Thymus (tissue), 11 donors: ENCODE data around the gene NDUFS4. TPM values are rescaled to one million over a fixed set of nuclear protein-coding genes. Genes with fewer than 3 reads are reported as not detected.

Experiments used
- DNase-seq, 9 donors: peaks; one replicate each; pipeline ENCODE4 v3.0.0-alpha.2; 2013; ENCODE audit warnings: low spot score in 9 of 9, low read depth in 6 of 9, missing footprints in 1 of 9
- H3K27ac ChIP-seq, 2 donors: one replicate each; pipeline ENCODE4 v1.5.1; 2013; ENCODE audit warnings: control low read depth in 1 of 2, low read depth in 1 of 2, low read length in 1 of 2, mild to moderate bottlenecking in 1 of 2, moderate library complexity in 1 of 2
- H3K27me3 ChIP-seq, 2 donors: one replicate each; pipeline ENCODE4 v1.5.1; 2013; ENCODE audit warnings: low read length in 1 of 2; ENCODE audit not compliant: control insufficient read depth in 2 of 2, insufficient read depth in 1 of 2
- H3K36me3 ChIP-seq, 2 donors: one replicate each; pipeline ENCODE4 v1.5.1; 2013; ENCODE audit warnings: low read length in 1 of 2, mild to moderate bottlenecking in 1 of 2, moderate library complexity in 1 of 2; ENCODE audit not compliant: control insufficient read depth in 2 of 2, insufficient read depth in 2 of 2
- H3K4me1 ChIP-seq, 2 donors: one replicate each; pipeline ENCODE4 v1.5.1; 2013; ENCODE audit warnings: low read length in 2 of 2; ENCODE audit not compliant: control insufficient read depth in 2 of 2, insufficient read depth in 2 of 2
- H3K4me3 ChIP-seq, 2 donors: one replicate each; pipeline ENCODE4 v1.5.1; 2013; ENCODE audit warnings: low read length in 2 of 2, control low read depth in 1 of 2, mild to moderate bottlenecking in 1 of 2
- H3K9me3 ChIP-seq, 2 donors: one replicate each; pipeline ENCODE4 v1.5.1; 2013; ENCODE audit warnings: low read length in 1 of 2, mild to moderate bottlenecking in 1 of 2; ENCODE audit not compliant: control insufficient read depth in 2 of 2, insufficient read depth in 1 of 2
- WGBS: extraction: QIAGEN DNeasy Blood & Tissue Kit; methylation state at CpG from one replicate; pipeline ENCODE4 v1.1.7; 2013; 5-methylcytosine and 5-hydroxymethylcytosine counted together
- polyA plus RNA-seq: library from polyadenylated mRNA; stranded (reverse); fragments of 200-250 nt; gene quantifications from one replicate; pipeline ENCODE4 v1.2.3, GENCODE V29; 2013
- total RNA-seq: library from RNA; stranded (reverse); fragments of 120-200 nt; gene quantifications from one replicate; pipeline ENCODE4 v1.2.4, GENCODE V29; 2013
- donor health status: healthy.

The NDUFS4 gene
- total and polyA plus RNA-seq, 2 donors: 96.9 to 122 TPM

DNA sequence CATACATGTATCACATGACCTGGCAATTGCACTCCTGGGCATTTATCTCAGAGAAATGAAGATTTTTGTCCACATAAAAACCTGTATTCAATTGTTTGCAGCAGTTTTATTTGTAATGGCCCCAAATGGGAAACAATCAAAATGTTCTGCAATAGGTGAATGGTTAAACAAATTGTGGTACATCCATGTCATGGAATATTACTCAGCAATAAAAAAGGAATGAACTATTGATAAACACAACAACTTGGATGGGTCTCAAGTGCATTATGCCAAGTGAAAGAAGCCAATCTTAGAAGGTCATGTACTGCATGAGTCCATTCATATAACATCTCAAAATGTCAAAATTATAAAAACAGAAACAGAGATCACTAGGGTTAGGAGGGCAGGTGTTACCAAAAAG is 1.5 kb upstream of the NDUFS4 start:
- no peaks in the 10 kb centered on the region for H3K36me3 ChIP-seq
- no peak overlapping the region for H3K4me3 ChIP-seq
- H3K27me3 ChIP-seq: no peaks in the 10 kb centered on the region
- H3K9me3 ChIP-seq: no peaks in the 10 kb centered on the region
- H3K27ac ChIP-seq: no peak overlapping the region
- peaks cover 2 to 3% of the 10 kb centered on the region in 2 donors for H3K4me1 ChIP-seq
- DNase-seq: no peak

DNA sequence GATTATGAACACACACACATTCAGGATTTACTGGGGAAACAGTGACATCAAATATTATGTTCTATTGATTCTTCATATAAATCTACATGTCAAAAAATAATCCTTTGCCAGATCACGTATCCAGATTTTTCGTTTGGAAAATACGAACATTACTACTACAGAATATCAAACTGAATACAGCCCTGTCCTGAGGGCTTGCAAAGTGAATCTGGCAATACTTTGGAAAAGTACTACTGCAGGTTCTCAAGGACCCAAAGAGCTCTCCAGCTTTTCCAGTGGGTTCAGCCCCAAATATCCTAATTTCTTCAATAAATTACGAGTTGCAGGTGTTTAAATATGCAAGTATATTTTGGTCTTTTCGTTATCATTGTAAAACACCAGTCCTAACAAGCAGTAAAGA is 411 bp upstream of the NDUFS4 start:
- no peaks in the 10 kb centered on the region for H3K9me3 ChIP-seq
- H3K27me3 ChIP-seq: no peaks in the 10 kb centered on the region
- H3K36me3 ChIP-seq: no peaks in the 10 kb centered on the region
- peaks cover 2 to 3% of the 10 kb centered on the region in 2 donors for H3K4me1 ChIP-seq
- H3K4me3 ChIP-seq: peak overlapping the region; percentile 78 to 88
- DNase-seq: no peak
- 58% methylated on average over 5 of the region's 5 CpGs for WGBS
- H3K27ac ChIP-seq: no peak overlapping the region

DNA sequence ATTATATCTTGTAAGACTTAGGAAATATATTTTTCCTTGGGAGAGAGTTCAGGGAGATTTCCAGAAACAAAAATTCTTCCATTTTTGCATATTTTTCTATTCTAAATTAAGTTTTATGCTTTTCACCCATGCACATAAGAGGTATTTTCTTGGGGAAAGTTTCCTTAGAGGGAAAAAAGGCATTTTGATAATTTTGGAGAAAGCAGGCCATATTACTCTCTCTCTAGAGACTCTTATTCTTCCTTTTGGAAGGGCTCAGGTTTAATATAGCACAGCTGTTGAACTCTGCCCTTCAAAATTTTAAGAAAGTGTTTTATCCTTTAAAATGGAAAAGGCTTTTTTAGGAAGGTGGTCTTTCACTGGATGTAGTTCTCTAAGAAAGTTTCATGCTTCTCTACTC is 8.0 kb downstream of the NDUFS4 start:
- no peak for DNase-seq
- Histone ChIP-seq H3K27me3 (no peaks in the 10 kb centered on the region), H3K4me1 (no peaks in the 10 kb centered on the region), H3K27ac (no peak overlapping the region), H3K9me3 (no peaks in the 10 kb centered on the region), H3K36me3 (no peaks in the 10 kb centered on the region), H3K4me3 (no peak overlapping the region)

DNA sequence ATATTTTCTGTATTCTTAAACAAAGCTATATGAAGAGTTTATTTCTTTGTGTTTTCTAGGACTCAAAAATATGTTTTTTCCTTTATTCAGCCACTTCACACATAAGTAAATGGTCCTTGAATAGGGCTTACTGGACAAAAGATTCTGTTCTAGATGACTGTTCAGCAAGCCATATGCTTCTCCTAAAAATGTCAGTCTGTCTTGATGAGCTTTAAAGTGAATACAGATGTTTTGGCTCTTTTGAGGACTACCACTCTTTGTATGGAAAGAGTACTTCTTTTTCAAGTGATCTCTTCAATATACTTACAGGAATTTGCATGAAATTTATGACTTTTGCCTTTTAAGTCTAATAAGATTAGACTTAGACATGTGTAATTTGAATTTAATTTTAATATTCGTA is 8.4 kb downstream of the NDUFS4 start:
- H3K27ac ChIP-seq: no peak overlapping the region
- DNase-seq: no peak
- no peaks in the 10 kb centered on the region for H3K4me1 ChIP-seq
- H3K4me3 ChIP-seq: no peak overlapping the region
- H3K36me3 ChIP-seq: no peaks in the 10 kb centered on the region
- 98% methylated on average over 1 of the region's 1 CpG for WGBS
- no peaks in the 10 kb centered on the region for H3K27me3 ChIP-seq
- H3K9me3 ChIP-seq: no peaks in the 10 kb centered on the region

DNA sequence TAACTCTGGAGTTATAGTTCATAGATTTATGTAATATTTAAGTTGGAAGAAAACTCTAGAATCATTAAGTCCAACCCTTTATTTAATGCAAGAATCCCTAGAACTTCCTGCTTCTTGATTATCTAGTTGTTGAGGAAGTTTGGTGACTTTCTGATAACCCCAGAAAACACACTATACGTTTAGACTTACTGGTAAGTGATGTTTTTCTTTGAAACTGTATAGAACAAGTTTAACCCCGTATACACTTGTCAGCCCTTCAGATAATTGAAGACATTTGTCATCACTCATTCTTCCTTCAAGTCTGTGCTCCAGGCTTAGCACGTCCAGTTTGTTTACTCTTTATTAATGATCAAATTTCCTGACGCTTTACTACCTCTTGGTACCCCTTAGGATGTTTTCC is 9.0 kb downstream of the NDUFS4 start:
- no peak for DNase-seq
- Histone ChIP-seq H3K4me1 (no peaks in the 10 kb centered on the region), H3K9me3 (no peaks in the 10 kb centered on the region), H3K4me3 (no peak overlapping the region), H3K27ac (no peak overlapping the region), H3K36me3 (no peaks in the 10 kb centered on the region), H3K27me3 (no peaks in the 10 kb centered on the region)
- 65% methylated on average over 4 of the region's 4 CpGs for WGBS

DNA sequence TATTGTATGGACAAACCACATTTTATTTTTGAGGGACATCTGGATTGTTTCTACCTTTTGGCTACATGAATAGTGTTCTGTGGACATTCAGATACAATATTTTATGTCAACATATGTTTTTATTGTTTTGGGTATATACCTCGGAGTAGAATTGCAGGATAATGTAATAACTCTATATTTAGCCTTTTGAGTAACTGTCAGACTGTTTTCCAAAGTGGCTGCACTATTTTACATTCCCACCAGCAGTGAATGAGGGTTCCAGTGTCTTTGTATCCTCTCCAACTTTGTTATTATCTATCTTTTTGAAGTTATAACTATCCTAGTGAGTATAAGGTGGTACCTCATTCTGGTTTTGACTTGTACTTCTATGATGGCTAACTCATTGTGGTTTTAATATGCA is 11.0 kb downstream of the NDUFS4 start:
- H3K4me1 ChIP-seq: no peaks in the 10 kb centered on the region
- no peak overlapping the region for H3K4me3 ChIP-seq
- H3K27ac ChIP-seq: no peak overlapping the region
- no peaks in the 10 kb centered on the region for H3K9me3 ChIP-seq
- WGBS: 99% methylated on average over 1 of the region's 1 CpG
- no peak for DNase-seq
- H3K36me3 ChIP-seq: no peaks in the 10 kb centered on the region
- no peaks in the 10 kb centered on the region for H3K27me3 ChIP-seq

DNA sequence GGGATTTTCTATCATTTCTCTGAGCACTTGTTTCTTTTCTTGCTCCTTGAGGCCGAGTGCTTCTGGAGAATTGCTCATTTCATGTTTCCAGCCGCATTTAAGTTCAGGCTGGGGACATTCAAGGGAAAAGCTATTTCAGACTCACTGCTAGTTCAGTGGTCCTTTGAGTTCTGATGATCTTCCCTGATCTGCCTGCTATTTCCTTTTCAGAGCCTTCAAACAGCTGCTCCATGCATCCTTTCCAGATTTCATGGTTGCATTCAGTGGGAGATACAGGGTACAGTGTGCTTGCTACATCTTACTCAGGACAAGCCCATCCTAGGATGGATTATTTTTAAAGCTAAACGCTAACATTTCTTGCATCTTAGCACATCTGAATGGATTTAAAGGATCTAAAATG is 14.7 kb downstream of the NDUFS4 start:
- no peak for DNase-seq
- H3K4me1 ChIP-seq: no peaks in the 10 kb centered on the region
- H3K4me3 ChIP-seq: no peak overlapping the region
- no peaks in the 10 kb centered on the region for H3K36me3 ChIP-seq
- 98% methylated on average over 3 of the region's 3 CpGs for WGBS
- H3K9me3 ChIP-seq: no peaks in the 10 kb centered on the region
- H3K27me3 ChIP-seq: no peaks in the 10 kb centered on the region
- no peak overlapping the region for H3K27ac ChIP-seq

DNA sequence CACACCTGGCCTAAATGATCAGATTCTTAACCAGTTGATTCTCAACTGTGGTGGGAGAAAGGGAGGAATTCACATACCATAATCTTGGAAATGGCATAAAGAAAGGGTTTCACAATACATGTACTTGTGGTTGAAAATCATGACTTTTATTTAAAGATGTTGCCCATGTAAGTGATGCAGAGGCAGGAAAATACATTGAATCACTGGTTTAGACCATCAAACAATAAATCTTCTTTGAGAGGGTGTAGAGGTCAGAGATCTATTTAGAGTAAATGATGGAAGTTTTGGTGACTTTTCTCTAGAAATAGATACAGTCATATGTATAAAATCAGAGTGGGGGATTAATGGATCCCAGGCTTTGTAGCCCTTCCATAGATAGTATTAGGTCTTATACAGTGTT is 15.4 kb downstream of the NDUFS4 start:
- Histone ChIP-seq H3K4me3 (no peak overlapping the region), H3K27ac (no peak overlapping the region), H3K36me3 (no peaks in the 10 kb centered on the region), H3K27me3 (no peaks in the 10 kb centered on the region), H3K4me1 (no peaks in the 10 kb centered on the region), H3K9me3 (no peaks in the 10 kb centered on the region)
- DNase-seq: no peak

DNA sequence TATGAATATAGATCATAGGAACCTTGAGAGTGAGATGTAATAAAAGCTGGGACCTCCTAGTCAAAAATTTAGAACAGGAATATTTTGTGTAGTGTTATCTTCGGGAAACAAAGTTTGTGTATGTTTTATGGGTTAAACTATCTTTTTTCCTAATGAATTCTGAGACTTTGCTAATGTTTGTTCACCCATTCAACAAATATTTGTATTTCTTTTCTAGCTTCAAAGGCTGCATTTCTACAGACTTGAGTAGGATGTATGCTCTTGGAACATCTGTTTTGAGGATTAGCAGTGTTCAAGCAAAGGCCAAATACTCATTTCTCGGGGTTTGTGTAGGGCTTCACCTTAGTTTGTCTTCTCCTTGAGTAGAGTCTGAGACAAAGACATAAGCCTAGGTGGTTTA is 16.2 kb downstream of the NDUFS4 start:
- Histone ChIP-seq H3K9me3 (no peaks in the 10 kb centered on the region), H3K27me3 (no peaks in the 10 kb centered on the region), H3K4me1 (no peaks in the 10 kb centered on the region), H3K4me3 (no peak overlapping the region), H3K36me3 (no peaks in the 10 kb centered on the region), H3K27ac (no peak overlapping the region)
- no peak for DNase-seq
- 98% methylated on average over 2 of the region's 2 CpGs for WGBS

DNA sequence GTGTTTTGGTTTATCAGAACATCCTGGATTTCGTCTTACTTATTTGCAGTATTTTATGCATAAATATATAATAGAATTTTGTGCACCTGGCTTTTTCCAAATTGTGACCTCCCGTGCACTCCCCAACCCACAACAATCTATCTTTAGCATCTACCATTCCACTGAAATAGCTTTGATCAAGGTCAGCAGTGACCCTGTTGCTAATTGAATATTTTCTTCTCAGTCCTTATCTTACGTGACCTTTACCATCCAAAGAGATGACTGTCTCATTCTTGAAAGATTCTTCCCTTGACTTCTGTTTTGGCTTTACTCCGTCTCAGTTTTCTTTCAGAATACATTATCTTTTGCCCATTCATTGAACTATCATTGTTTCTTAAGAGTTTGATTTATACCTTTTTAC is 18.4 kb downstream of the NDUFS4 start:
- 97% methylated on average over 4 of the region's 4 CpGs for WGBS
- Histone ChIP-seq H3K27me3 (no peaks in the 10 kb centered on the region), H3K27ac (no peak overlapping the region), H3K4me3 (no peak overlapping the region), H3K4me1 (no peaks in the 10 kb centered on the region), H3K9me3 (no peaks in the 10 kb centered on the region), H3K36me3 (no peaks in the 10 kb centered on the region)
- no peak for DNase-seq
